ENCODE results near the gene ZDHHC5. TPM values are rescaled to one million over a fixed set of nuclear protein-coding genes. Genes with fewer than 3 reads are reported as not detected.

The ZDHHC5 gene
- total RNA-seq, 1 experiment from 2014 or later, result 51.6 TPM

DNA sequence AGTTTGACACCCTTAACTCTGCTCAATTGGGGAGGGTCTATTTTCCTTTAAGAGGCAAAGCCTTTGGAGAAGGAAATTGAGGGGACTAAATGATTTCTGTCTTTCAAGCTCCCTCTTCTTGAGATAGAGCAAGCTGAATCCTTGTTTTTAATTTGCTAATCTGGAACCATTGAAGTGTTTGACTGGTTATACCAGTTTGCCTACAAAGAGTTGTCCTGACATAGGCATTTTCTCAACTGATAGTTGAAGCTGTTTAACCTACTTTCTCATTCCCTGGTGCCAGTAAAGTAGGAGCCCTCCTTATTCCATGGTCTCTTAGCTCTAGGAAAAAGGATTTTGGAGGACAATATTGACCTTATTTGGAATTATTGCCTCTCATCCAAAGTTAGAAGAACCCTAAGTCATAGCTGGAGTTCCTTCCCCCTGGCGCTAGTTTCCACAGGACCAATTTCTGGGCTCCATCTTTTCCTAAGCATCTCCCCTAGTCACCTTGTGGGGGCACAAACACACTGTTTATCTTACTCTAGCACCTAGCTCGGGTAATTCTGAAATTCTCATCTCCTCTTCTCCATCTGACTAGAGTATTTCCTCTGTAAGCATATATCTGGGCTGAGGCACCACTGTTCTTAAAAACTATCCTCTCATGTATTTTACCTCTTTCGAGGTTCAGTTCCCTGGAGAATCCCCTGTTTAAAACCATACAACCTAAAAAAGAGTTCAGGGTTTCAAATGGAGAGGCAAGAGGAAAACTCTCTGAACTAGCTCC, 7.4 kb downstream of the ZDHHC5 start:
- H3K9me3 Mint-ChIP-seq, result peaks cover 3% of the 10 kb centered on the region; the same call in 1 of the 2 replicates

DNA sequence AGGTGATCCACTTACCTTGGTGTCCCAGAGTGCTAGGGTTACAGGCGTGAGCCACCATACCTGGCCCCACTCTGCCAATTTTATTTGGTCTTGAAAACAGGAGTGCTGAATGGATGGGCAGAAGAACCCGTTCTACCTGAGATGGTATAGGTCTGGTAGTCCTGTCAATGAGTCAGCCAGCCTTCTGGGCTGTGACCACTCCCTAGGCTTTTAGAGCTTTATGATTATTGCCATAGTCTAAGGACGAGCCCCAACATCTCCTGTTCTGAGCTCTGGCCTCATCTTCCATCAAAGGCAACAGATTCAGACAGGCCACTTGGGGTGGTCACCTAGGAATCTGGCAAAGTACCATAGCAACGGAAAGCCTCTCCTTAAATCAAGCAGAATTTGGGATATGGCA, 11.5 kb downstream of the ZDHHC5 start:
- Mint-ChIP-seq H3K27me3 (ENCODE audit: low read depth) (no peaks in the 10 kb centered on the region), H3K27ac (no peak overlapping the region), H3K4me1 (peaks cover 20% of the 10 kb centered on the region), H3K36me3 (peaks cover 40% of the 10 kb centered on the region), H3K9me3 (peaks cover 3% of the 10 kb centered on the region; the same call in 1 of the 2 replicates), H3K4me3 (no peak overlapping the region)
- CTCF ChIA-PET, result no interaction called here
- DNase-seq (ENCODE audit: low spot score) (no peak), ATAC-seq (no peak)
- POLR2A ChIA-PET, result no interaction called here
- TF ChIP-seq HMGA2 (CRISPR knock-in tag; IDR thresholded peaks at IDR 0.05), result no peak
- TF ChIP-seq ZNF423 (CRISPR knock-in tag; IDR thresholded peaks at IDR 0.05), result no peak
- TF ChIP-seq, protein P1, sequence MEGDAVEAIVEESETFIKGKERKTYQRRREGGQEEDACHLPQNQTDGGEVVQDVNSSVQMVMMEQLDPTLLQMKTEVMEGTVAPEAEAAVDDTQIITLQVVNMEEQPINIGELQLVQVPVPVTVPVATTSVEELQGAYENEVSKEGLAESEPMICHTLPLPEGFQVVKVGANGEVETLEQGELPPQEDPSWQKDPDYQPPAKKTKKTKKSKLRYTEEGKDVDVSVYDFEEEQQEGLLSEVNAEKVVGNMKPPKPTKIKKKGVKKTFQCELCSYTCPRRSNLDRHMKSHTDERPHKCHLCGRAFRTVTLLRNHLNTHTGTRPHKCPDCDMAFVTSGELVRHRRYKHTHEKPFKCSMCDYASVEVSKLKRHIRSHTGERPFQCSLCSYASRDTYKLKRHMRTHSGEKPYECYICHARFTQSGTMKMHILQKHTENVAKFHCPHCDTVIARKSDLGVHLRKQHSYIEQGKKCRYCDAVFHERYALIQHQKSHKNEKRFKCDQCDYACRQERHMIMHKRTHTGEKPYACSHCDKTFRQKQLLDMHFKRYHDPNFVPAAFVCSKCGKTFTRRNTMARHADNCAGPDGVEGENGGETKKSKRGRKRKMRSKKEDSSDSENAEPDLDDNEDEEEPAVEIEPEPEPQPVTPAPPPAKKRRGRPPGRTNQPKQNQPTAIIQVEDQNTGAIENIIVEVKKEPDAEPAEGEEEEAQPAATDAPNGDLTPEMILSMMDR (IDR thresholded peaks at IDR 0.05), result no peak
- TF ChIP-seq ETV6 (CRISPR knock-in tag; IDR thresholded peaks at IDR 0.05), result no peak
- no peak for TF ChIP-seq NFATC4 (CRISPR knock-in tag; IDR thresholded peaks at IDR 0.05)
- no peak for TF ChIP-seq SP1 (CRISPR knock-in tag; conservative IDR thresholded peaks at IDR 0.05)
- TF ChIP-seq, protein P2, sequence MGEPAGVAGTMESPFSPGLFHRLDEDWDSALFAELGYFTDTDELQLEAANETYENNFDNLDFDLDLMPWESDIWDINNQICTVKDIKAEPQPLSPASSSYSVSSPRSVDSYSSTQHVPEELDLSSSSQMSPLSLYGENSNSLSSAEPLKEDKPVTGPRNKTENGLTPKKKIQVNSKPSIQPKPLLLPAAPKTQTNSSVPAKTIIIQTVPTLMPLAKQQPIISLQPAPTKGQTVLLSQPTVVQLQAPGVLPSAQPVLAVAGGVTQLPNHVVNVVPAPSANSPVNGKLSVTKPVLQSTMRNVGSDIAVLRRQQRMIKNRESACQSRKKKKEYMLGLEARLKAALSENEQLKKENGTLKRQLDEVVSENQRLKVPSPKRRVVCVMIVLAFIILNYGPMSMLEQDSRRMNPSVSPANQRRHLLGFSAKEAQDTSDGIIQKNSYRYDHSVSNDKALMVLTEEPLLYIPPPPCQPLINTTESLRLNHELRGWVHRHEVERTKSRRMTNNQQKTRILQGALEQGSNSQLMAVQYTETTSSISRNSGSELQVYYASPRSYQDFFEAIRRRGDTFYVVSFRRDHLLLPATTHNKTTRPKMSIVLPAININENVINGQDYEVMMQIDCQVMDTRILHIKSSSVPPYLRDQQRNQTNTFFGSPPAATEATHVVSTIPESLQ (CRISPR knock-in tag; IDR thresholded peaks at IDR 0.05), result no peak
- no peak for TF ChIP-seq TP53 (CRISPR knock-in tag; IDR thresholded peaks at IDR 0.05)
- TF ChIP-seq ZNF232 (CRISPR knock-in tag; IDR thresholded peaks at IDR 0.05), result no peak
- TF ChIP-seq, protein P3, sequence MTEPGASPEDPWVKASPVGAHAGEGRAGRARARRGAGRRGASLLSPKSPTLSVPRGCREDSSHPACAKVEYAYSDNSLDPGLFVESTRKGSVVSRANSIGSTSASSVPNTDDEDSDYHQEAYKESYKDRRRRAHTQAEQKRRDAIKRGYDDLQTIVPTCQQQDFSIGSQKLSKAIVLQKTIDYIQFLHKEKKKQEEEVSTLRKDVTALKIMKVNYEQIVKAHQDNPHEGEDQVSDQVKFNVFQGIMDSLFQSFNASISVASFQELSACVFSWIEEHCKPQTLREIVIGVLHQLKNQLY (CRISPR knock-in tag; IDR thresholded peaks at IDR 0.05), result no peak
- TF ChIP-seq NFYB (CRISPR knock-in tag; conservative IDR thresholded peaks at IDR 0.05; ENCODE audit: low read depth), result no peak
- TF ChIP-seq MYBL2 (CRISPR knock-in tag; IDR thresholded peaks at IDR 0.05), result no peak
- TF ChIP-seq ZNF121 (CRISPR knock-in tag; IDR thresholded peaks at IDR 0.05), result no peak
- no peak for TF ChIP-seq ATF1 (CRISPR knock-in tag; IDR thresholded peaks at IDR 0.05)

More for the DNA sequence above, 7.4 kb downstream of the ZDHHC5 start:
- no peak for ATAC-seq
- TF ChIP-seq, protein P4, sequence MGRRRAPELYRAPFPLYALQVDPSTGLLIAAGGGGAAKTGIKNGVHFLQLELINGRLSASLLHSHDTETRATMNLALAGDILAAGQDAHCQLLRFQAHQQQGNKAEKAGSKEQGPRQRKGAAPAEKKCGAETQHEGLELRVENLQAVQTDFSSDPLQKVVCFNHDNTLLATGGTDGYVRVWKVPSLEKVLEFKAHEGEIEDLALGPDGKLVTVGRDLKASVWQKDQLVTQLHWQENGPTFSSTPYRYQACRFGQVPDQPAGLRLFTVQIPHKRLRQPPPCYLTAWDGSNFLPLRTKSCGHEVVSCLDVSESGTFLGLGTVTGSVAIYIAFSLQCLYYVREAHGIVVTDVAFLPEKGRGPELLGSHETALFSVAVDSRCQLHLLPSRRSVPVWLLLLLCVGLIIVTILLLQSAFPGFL (CRISPR knock-in tag; IDR thresholded peaks at IDR 0.05; ENCODE audit: borderline replicate concordance), result no peak
- no peak for TF ChIP-seq CREB1 (CRISPR knock-in tag; IDR thresholded peaks at IDR 0.05)
- no peak for TF ChIP-seq GRHL2 (CRISPR knock-in tag; IDR thresholded peaks at IDR 0.05; ENCODE audit: insufficient replicate concordance, severe bottlenecking)
- no peak for TF ChIP-seq GTF2I (CRISPR knock-in tag; conservative IDR thresholded peaks at IDR 0.05)
- TF ChIP-seq, protein P5, sequence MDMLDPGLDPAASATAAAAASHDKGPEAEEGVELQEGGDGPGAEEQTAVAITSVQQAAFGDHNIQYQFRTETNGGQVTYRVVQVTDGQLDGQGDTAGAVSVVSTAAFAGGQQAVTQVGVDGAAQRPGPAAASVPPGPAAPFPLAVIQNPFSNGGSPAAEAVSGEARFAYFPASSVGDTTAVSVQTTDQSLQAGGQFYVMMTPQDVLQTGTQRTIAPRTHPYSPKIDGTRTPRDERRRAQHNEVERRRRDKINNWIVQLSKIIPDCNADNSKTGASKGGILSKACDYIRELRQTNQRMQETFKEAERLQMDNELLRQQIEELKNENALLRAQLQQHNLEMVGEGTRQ (CRISPR knock-in tag; IDR thresholded peaks at IDR 0.05), result no peak
- TF ChIP-seq ZNF396 (CRISPR knock-in tag; IDR thresholded peaks at IDR 0.05; ENCODE audit: borderline replicate concordance), result no peak
- TF ChIP-seq, protein P6, sequence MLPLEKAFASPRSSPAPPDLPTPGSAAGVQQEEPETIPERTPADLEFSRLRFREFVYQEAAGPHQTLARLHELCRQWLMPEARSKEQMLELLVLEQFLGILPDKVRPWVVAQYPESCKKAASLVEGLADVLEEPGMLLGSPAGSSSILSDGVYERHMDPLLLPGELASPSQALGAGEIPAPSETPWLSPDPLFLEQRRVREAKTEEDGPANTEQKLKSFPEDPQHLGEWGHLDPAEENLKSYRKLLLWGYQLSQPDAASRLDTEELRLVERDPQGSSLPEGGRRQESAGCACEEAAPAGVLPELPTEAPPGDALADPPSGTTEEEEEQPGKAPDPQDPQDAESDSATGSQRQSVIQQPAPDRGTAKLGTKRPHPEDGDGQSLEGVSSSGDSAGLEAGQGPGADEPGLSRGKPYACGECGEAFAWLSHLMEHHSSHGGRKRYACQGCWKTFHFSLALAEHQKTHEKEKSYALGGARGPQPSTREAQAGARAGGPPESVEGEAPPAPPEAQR (CRISPR knock-in tag; IDR thresholded peaks at IDR 0.05), result no peak
- TF ChIP-seq, protein P7, sequence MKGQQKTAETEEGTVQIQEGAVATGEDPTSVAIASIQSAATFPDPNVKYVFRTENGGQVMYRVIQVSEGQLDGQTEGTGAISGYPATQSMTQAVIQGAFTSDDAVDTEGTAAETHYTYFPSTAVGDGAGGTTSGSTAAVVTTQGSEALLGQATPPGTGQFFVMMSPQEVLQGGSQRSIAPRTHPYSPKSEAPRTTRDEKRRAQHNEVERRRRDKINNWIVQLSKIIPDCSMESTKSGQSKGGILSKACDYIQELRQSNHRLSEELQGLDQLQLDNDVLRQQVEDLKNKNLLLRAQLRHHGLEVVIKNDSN (CRISPR knock-in tag; IDR thresholded peaks at IDR 0.05), result no peak
- no peak for TF ChIP-seq JUN (CRISPR knock-in tag; IDR thresholded peaks at IDR 0.05)
- TF ChIP-seq IRF2 (CRISPR knock-in tag; IDR thresholded peaks at IDR 0.05; ENCODE audit: borderline replicate concordance, low read depth), result no peak
- TF ChIP-seq PRRX2 (CRISPR knock-in tag; IDR thresholded peaks at IDR 0.05), result no peak
- TF ChIP-seq ZNF219 (CRISPR knock-in tag; IDR thresholded peaks at IDR 0.05; ENCODE audit: borderline replicate concordance), result no peak
- TF ChIP-seq, protein P8, sequence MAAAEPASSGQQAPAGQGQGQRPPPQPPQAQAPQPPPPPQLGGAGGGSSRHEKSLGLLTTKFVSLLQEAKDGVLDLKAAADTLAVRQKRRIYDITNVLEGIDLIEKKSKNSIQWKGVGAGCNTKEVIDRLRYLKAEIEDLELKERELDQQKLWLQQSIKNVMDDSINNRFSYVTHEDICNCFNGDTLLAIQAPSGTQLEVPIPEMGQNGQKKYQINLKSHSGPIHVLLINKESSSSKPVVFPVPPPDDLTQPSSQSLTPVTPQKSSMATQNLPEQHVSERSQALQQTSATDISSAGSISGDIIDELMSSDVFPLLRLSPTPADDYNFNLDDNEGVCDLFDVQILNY (CRISPR knock-in tag; IDR thresholded peaks at IDR 0.05), result no peak
- Mint-ChIP-seq H3K27me3 (ENCODE audit: low read depth) (no peaks in the 10 kb centered on the region), H3K4me1 (peaks cover 38% of the 10 kb centered on the region), H3K36me3 (peaks cover 50% of the 10 kb centered on the region), H3K4me3 (no peak overlapping the region), H3K27ac (peak overlapping the region; percentile 2; the same call in 1 of the 2 replicates)
- POLR2A ChIA-PET, result interaction anchor here (0.5 to 0.8 kb wide), 3 partner anchors 66 to 186 kb away, joined by 3 to 5 read pairs (median 4); partner anchors contain the start of gene SELENOH
- no peak for DNase-seq (ENCODE audit: low spot score)
- CTCF ChIA-PET, result interaction anchor here (1.3 to 1.4 kb wide), 2 partner anchors 13 to 184 kb away, joined by 3 to 4 read pairs; no protein-coding TSS in a partner anchor

Data from WTC11 (cell line).